IMR-90 (cell line): ENCODE data around the gene ZNF785. TPM values are rescaled to one million over a fixed set of nuclear protein-coding genes. Genes with fewer than 3 reads are reported as not detected.

ENCODE experiments used
- ATAC-seq: fragments of 200-7000 bp; cut with Tn5 transposase; 2 replicates; pipeline ENCODE4 v1.9.1; 2020; ENCODE audit warnings: low read depth, mild to moderate bottlenecking, moderate library complexity
- BruUV-seq: library from RNA; stranded (reverse); fragments of 400-500 nt; replicated peaks from 2 replicates; lab custom pipeline; 2021; lab: Mats Ljungman, UMichigan
- CTCF ChIA-PET: fragments of 300-600 bp; formaldehyde crosslinking; extraction: SDS; loops from one replicate; lab custom pipeline; 2021; ENCODE audit warnings: antibody characterized with exemption; lab: Yijun Ruan, JAX
- POLR2A ChIA-PET: fragments of 300-600 bp; sonication (Branson Sonifier 250); formaldehyde crosslinking; loops from one replicate; lab custom pipeline; 2022; ENCODE audit warnings: antibody characterized with exemption; ENCODE audit not compliant: unreplicated experiment; lab: Charles Lee
- DNase-seq: peaks from one replicate; pipeline ENCODE4 v3.0.0; 2013
- H2AFZ ChIP-seq: replicated peaks from 2 replicates; pipeline ENCODE3; 2013; ENCODE audit warnings: low read length, mild to moderate bottlenecking; ENCODE audit not compliant: poor library complexity
- H2AK5ac ChIP-seq: 2 replicates; pipeline ENCODE4 v1.6.1; 2013; ENCODE audit warnings: low read depth, low read length, inconsistent platforms
- H2AK9ac ChIP-seq: replicated peaks from 2 replicates; pipeline ENCODE3; 2013; ENCODE audit warnings: mild to moderate bottlenecking, low read depth, low read length, moderate library complexity; ENCODE audit not compliant: poor library complexity
- H2BK120ac ChIP-seq: 2 replicates; pipeline ENCODE4 v1.6.1; 2013; ENCODE audit warnings: low read depth, low read length, inconsistent platforms
- H2BK15ac ChIP-seq: 3 replicates; pipeline ENCODE4 v1.6.1; 2013; ENCODE audit warnings: low read depth, low read length, inconsistent platforms
- H2BK20ac ChIP-seq: 2 replicates; pipeline ENCODE4 v1.6.1; 2013; ENCODE audit warnings: low read depth, mild to moderate bottlenecking, inconsistent platforms, low read length, moderate library complexity
- H2BK5ac ChIP-seq: 2 replicates; pipeline ENCODE4 v1.6.1; 2013; ENCODE audit warnings: mild to moderate bottlenecking, low read depth, low read length, inconsistent platforms; ENCODE audit not compliant: poor library complexity, severe bottlenecking
- H3K14ac ChIP-seq: replicated peaks from 2 replicates; pipeline ENCODE4 v1.6.1; 2013; ENCODE audit warnings: low read depth, low read length, inconsistent platforms
- H3K18ac ChIP-seq: 2 replicates; pipeline ENCODE4 v1.6.1; 2013; ENCODE audit warnings: low read depth, low read length, control low read depth
- H3K23ac ChIP-seq: 2 replicates; pipeline ENCODE4 v1.6.1; 2013; ENCODE audit warnings: low read depth, low read length, inconsistent platforms
- H3K27ac ChIP-seq: 2 replicates; pipeline ENCODE4 v1.5.1; 2013; ENCODE audit warnings: mild to moderate bottlenecking, control low read depth, low read length; ENCODE audit not compliant: insufficient read depth
- H3K27me3 ChIP-seq: 2 replicates; pipeline ENCODE4 v1.6.1; 2013; ENCODE audit warnings: low read length; ENCODE audit not compliant: control insufficient read depth, insufficient read depth
- H3K36me3 ChIP-seq: 2 replicates; pipeline ENCODE4 v1.6.1; 2013; ENCODE audit warnings: low read length, mixed read lengths; ENCODE audit not compliant: control insufficient read depth, insufficient read depth
- H3K4ac ChIP-seq: 2 replicates; pipeline ENCODE4 v1.6.1; 2013; ENCODE audit warnings: low read depth, low read length, inconsistent platforms
- H3K4me1 ChIP-seq: 2 replicates; pipeline ENCODE4 v1.6.1; 2013; ENCODE audit warnings: low read length, mixed read lengths; ENCODE audit not compliant: control insufficient read depth, insufficient read depth
- H3K4me2 ChIP-seq: 2 replicates; pipeline ENCODE4 v1.6.1; 2013; ENCODE audit warnings: low read depth, mild to moderate bottlenecking, control low read depth, low read length, moderate library complexity
- H3K4me3 ChIP-seq: 2 replicates; pipeline ENCODE4 v1.5.1; 2013; ENCODE audit warnings: low read depth, mild to moderate bottlenecking, control low read depth, low read length, moderate library complexity; ENCODE audit not compliant: insufficient read depth
- H3K56ac ChIP-seq: 2 replicates; pipeline ENCODE4 v1.6.1; 2013; ENCODE audit warnings: low read length, inconsistent platforms; ENCODE audit not compliant: insufficient read depth; ENCODE audit errors: extremely low read depth
- H3K79me1 ChIP-seq, 2 experiments: 2 replicates each; pipeline ENCODE4 v1.6.1; 2013; ENCODE audit warnings: low read length in 2 of 2, inconsistent platforms in 1 of 2, low read depth in 1 of 2
- H3K9ac ChIP-seq: 2 replicates; pipeline ENCODE4 v1.6.1; 2013; ENCODE audit warnings: low read depth, low read length, control low read depth
- H3K9me1 ChIP-seq: 2 replicates; pipeline ENCODE4 v1.6.1; 2013; ENCODE audit warnings: low read length, inconsistent platforms; ENCODE audit not compliant: insufficient read depth
- H3K9me3 ChIP-seq: 2 replicates; pipeline ENCODE4 v1.6.1; 2013; ENCODE audit warnings: low read length; ENCODE audit not compliant: control insufficient read depth, insufficient read depth
- H4K20me1 ChIP-seq: 2 replicates; pipeline ENCODE4 v1.6.1; 2013; ENCODE audit warnings: low read length, inconsistent platforms; ENCODE audit not compliant: insufficient read depth
- H4K5ac ChIP-seq: 2 replicates; pipeline ENCODE4 v1.6.1; 2013; ENCODE audit warnings: mild to moderate bottlenecking, low read depth, low read length, control low read depth
- H4K8ac ChIP-seq, 2 experiments: 2 replicates each; pipeline ENCODE4 v1.6.1; 2013; ENCODE audit warnings: low read depth in 2 of 2, low read length in 2 of 2, control low read depth in 1 of 2, inconsistent platforms in 1 of 2
- H4K91ac ChIP-seq: 2 replicates; pipeline ENCODE4 v1.6.1; 2013; ENCODE audit warnings: low read depth, low read length, inconsistent platforms; ENCODE audit not compliant: insufficient read depth
- BHLHE40 ChIP-seq: fragments of 150-350 bp; IDR thresholded peaks from 2 replicates; pipeline ENCODE4 v1.6.1; 2016; ENCODE audit warnings: mild to moderate bottlenecking, low read depth, low read length
- CEBPB ChIP-seq: IDR thresholded peaks from 2 replicates; pipeline ENCODE4 v1.6.1; 2012; ENCODE audit warnings: low read depth, low read length, improper control_type of control experiment
- CHD1 ChIP-seq: IDR thresholded peaks from 2 replicates; pipeline ENCODE4 v1.6.1; 2012; ENCODE audit warnings: low read depth, low read length, improper control_type of control experiment
- FOS ChIP-seq: fragments of 150-350 bp; IDR thresholded peaks from 2 replicates; pipeline ENCODE4 v1.6.1; 2016; ENCODE audit warnings: low read depth, low read length
- MAFK ChIP-seq: IDR thresholded peaks from 2 replicates; pipeline ENCODE4 v1.6.1; 2012; ENCODE audit warnings: low read depth, low read length, improper control_type of control experiment
- MAZ ChIP-seq: IDR thresholded peaks from 2 replicates; pipeline ENCODE4 v1.6.1; 2012; ENCODE audit warnings: low read depth, mild to moderate bottlenecking, low read length, improper control_type of control experiment, moderate library complexity, borderline replicate concordance
- MXI1 ChIP-seq: IDR thresholded peaks from 2 replicates; pipeline ENCODE4 v1.6.1; 2012; ENCODE audit warnings: low read depth, mild to moderate bottlenecking, low read length, moderate library complexity, borderline replicate concordance
- NFE2L2 ChIP-seq: fragments of 150-350 bp; IDR thresholded peaks from 2 replicates; pipeline ENCODE4 v1.6.1; 2016; ENCODE audit warnings: low read depth, mild to moderate bottlenecking, low read length
- POLR2A ChIP-seq: IDR thresholded peaks from 2 replicates; pipeline ENCODE4 v1.6.1; 2012; ENCODE audit warnings: mild to moderate bottlenecking, low read depth, low read length
- RAD21 ChIP-seq: IDR thresholded peaks from 2 replicates; pipeline ENCODE4 v1.6.1; 2012; ENCODE audit warnings: low read length, improper control_type of control experiment
- RCOR1 ChIP-seq: IDR thresholded peaks from 2 replicates; pipeline ENCODE4 v1.6.1; 2012; ENCODE audit warnings: mild to moderate bottlenecking, low read length, improper control_type of control experiment; ENCODE audit not compliant: insufficient replicate concordance
- RFX5 ChIP-seq: IDR thresholded peaks from 2 replicates; pipeline ENCODE4 v1.8.0; 2012; ENCODE audit warnings: low read depth, mild to moderate bottlenecking, low read length, moderate library complexity
- SMC3 ChIP-seq: fragments of 150-350 bp; IDR thresholded peaks from 2 replicates; pipeline ENCODE4 v1.6.1; 2016; ENCODE audit warnings: low read depth, mild to moderate bottlenecking, antibody characterized with exemption, low read length, moderate library complexity
- WGBS, 2 experiments: methylation state at CpG; one replicate each; pipeline versions ENCODE4 v1.1.5 to v1.1.7; 2013; ENCODE audit warnings: missing lambda C conversion rate in 2 of 2; ENCODE audit not compliant: insufficient read length in 1 of 2; ENCODE audit errors: extremely low coverage in 2 of 2; 5-methylcytosine and 5-hydroxymethylcytosine counted together
- dilution Hi-C: fragments of 300-500 bp; cut with HindIII; formaldehyde crosslinking; loops from one replicate; pipeline ENCODE4 v1.14.3; 2018; ENCODE audit warnings: low sequenced_read_pairs; ENCODE audit not compliant: unreplicated experiment
- in situ Hi-C: fragments of 300-500 bp; cut with MboI; formaldehyde crosslinking; loops from 3 replicates; pipeline ENCODE4 v1.14.3; 2019; ENCODE audit warnings: low sequenced_read_pairs, inconsistent platforms, mixed read lengths
- intact Hi-C: fragments of 100-400 bp; cut with micrococcal nuclease; formaldehyde crosslinking; loops from 2 replicates; pipeline ENCODE4 v1.10.0; 2022
- polyA plus RNA-seq, 3 experiments: library from polyadenylated mRNA; depleted of rRNA; stranded (reverse); fragments of >200 nt; gene quantifications; 2 replicates each; pipeline ENCODE4 v1.2.3, GENCODE V29; 2012; ENCODE audit warnings: low replicate concordance in 1 of 3
- total RNA-seq: library from RNA; depleted of rRNA; stranded (reverse); fragments of >200 nt; gene quantifications from 2 replicates; pipeline ENCODE4 v1.2.3, GENCODE V29; 2012
- TF ChIP-seq, protein P1 (sequence below): fragments of 150-350 bp; IDR thresholded peaks from 2 replicates; pipeline ENCODE4 v1.6.1; 2016; ENCODE audit warnings: low read depth, mild to moderate bottlenecking, low read length, moderate library complexity, borderline replicate concordance
- TF ChIP-seq, protein P2 (sequence below): conservative IDR thresholded peaks from 2 replicates; pipeline ENCODE4 v1.5.1; 2012; ENCODE audit warnings: mild to moderate bottlenecking, low read depth, low read length, improper control_type of control experiment
- TF ChIP-seq, protein P3 (sequence below): fragments of 150-350 bp; IDR thresholded peaks from 2 replicates; pipeline ENCODE4 v1.6.1; 2017; ENCODE audit warnings: mild to moderate bottlenecking, antibody characterized with exemption, low read length, low read depth

ZNF785 gene
- total and polyA plus RNA-seq, 2 of the 4 experiments (the other 2 are of a cell fraction) = 2.9 to 4.0 TPM

DNA sequence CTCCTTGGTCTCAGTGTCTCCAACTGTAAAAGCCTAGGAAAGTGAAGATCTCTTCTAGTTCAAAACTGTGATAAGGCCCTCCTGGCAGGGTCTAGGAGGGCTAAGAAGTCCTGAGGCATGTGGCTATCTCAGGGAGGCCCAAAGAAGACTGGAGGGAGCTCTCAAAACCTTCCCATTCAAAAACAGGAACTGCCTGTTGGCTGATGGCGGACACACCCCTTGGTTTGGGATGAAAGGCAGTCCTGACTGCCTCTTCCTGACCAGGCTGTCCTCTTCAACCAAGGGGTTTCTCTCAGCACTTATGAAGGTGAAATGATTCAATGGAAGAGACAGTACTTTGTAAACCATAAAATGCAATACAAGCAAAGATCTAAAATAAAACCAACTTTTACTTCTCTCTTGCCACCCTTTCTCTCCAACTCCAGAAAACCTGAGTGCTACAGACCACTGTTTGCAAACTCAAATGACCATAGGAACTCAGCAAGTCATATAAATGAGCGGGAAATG, 32.1 kb downstream of the ZNF785 start:
- Histone ChIP-seq H3K36me3 (peaks cover 23% of the 10 kb centered on the region), H3K4me1 (peaks cover 6% of the 10 kb centered on the region), H3K79me1 (peaks cover 16 to 40% of the 10 kb centered on the region in 2 experiments; a peak in 2 of 4 replicates), H3K27me3 (no peaks in the 10 kb centered on the region), H2BK5ac (no peak overlapping the region), H3K4me3 (no peak overlapping the region), H3K23ac (no peak overlapping the region), H3K14ac (no peak overlapping the region), H2AK9ac (no peak overlapping the region), H3K4me2 (no peak overlapping the region), H3K27ac (no peak overlapping the region), H3K9me1 (peaks cover 6% of the 10 kb centered on the region; the same call in 1 of the 2 replicates), H3K4ac (no peak overlapping the region), H4K20me1 (no peaks in the 10 kb centered on the region; the same call in 1 of the 2 replicates), H2BK120ac (no peak overlapping the region), H2BK20ac (no peak overlapping the region), H3K9ac (no peak overlapping the region), H3K9me3 (no peaks in the 10 kb centered on the region), H3K56ac (no peak overlapping the region), H4K91ac (no peak overlapping the region), H2BK15ac (no peak overlapping the region), H4K8ac (no peak overlapping the region), H3K18ac (no peak overlapping the region), H2AK5ac (no peak overlapping the region), H2AFZ (no peak overlapping the region), H4K5ac (no peak overlapping the region)
- in situ Hi-C loops (no loop called here), intact Hi-C loops (no loop called here), dilution Hi-C loops (no loop called here)
- no TSS peak for BruUV-seq
- no peak for ATAC-seq
- ChIA-PET POLR2A (interaction anchor here (0.7 kb wide), 1 partner anchor 18 kb away, joined by 4 read pairs; no protein-coding TSS in a partner anchor), CTCF (no interaction called here)
- TF ChIP-seq BHLHE40 = no peak
- TF ChIP-seq, protein P1, sequence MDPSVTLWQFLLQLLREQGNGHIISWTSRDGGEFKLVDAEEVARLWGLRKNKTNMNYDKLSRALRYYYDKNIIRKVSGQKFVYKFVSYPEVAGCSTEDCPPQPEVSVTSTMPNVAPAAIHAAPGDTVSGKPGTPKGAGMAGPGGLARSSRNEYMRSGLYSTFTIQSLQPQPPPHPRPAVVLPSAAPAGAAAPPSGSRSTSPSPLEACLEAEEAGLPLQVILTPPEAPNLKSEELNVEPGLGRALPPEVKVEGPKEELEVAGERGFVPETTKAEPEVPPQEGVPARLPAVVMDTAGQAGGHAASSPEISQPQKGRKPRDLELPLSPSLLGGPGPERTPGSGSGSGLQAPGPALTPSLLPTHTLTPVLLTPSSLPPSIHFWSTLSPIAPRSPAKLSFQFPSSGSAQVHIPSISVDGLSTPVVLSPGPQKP = no peak
- no peak for TF ChIP-seq RFX5
- TF ChIP-seq, protein P2, sequence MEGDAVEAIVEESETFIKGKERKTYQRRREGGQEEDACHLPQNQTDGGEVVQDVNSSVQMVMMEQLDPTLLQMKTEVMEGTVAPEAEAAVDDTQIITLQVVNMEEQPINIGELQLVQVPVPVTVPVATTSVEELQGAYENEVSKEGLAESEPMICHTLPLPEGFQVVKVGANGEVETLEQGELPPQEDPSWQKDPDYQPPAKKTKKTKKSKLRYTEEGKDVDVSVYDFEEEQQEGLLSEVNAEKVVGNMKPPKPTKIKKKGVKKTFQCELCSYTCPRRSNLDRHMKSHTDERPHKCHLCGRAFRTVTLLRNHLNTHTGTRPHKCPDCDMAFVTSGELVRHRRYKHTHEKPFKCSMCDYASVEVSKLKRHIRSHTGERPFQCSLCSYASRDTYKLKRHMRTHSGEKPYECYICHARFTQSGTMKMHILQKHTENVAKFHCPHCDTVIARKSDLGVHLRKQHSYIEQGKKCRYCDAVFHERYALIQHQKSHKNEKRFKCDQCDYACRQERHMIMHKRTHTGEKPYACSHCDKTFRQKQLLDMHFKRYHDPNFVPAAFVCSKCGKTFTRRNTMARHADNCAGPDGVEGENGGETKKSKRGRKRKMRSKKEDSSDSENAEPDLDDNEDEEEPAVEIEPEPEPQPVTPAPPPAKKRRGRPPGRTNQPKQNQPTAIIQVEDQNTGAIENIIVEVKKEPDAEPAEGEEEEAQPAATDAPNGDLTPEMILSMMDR = no peak
- TF ChIP-seq MAZ = no peak
- TF ChIP-seq SMC3 = no peak
- TF ChIP-seq CHD1 = no peak
- no peak for TF ChIP-seq FOS
- TF ChIP-seq, protein P3, sequence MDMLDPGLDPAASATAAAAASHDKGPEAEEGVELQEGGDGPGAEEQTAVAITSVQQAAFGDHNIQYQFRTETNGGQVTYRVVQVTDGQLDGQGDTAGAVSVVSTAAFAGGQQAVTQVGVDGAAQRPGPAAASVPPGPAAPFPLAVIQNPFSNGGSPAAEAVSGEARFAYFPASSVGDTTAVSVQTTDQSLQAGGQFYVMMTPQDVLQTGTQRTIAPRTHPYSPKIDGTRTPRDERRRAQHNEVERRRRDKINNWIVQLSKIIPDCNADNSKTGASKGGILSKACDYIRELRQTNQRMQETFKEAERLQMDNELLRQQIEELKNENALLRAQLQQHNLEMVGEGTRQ = no peak
- no peak for TF ChIP-seq RCOR1
- TF ChIP-seq MXI1 = no peak
- no peak for TF ChIP-seq RAD21
- no peak for TF ChIP-seq MAFK
- TF ChIP-seq CEBPB = no peak
- TF ChIP-seq NFE2L2 = no peak
- no peak for TF ChIP-seq POLR2A
- no peak for DNase-seq
- WGBS, 2 experiments = no CpG with 5 or more reads among the region's 2 CpGs
